Neural cell (in vitro differentiated cells): ENCODE results near the gene CIDEA. TPM values are rescaled to one million over a fixed set of nuclear protein-coding genes. Genes with fewer than 3 reads are reported as not detected.

ENCODE experiments used
- polyA plus RNA-seq: library from polyadenylated mRNA; depleted of rRNA; stranded (reverse); fragments of >200 nt; gene quantifications from 2 replicates; pipeline ENCODE4 v1.2.3, GENCODE V29; 2014
- small RNA-seq, 3 experiments: library from RNA; depleted of rRNA; stranded (forward); fragments of <200 nt; gene quantifications; one replicate each; pipeline ENCODE3, GENCODE V24; 2012

The CIDEA gene
- polyA plus RNA-seq, 1 donor from 2014 or later, result not detected

Small RNA genes within 50 kb of the gene (small RNA-seq; reads per million reads assigned to genes)
- gene RNU6-170P, result 0 reads per million in 3 experiments

Other genes starting within 250 kb of the CIDEA start
- gene ANKRD62, start 160.5 kb upstream of the CIDEA start, polyA plus RNA-seq, result not detected in 2 replicates
- gene TUBB6, start 53.9 kb downstream of the CIDEA start, polyA plus RNA-seq, result 3.8 and 6.7 TPM in 2 replicates
- 43.2 and 49.4 TPM in 2 replicates for gene AFG3L2, start 122.9 kb downstream of the CIDEA start, polyA plus RNA-seq
- 1.1 and 9.7 TPM in 2 replicates for gene PRELID3A, start 153.6 kb downstream of the CIDEA start, polyA plus RNA-seq